Putamen (tissue), 1 donor: ENCODE results near the gene GET4.
"Not testable (repeated sequence)": the region's sequence is repeated elsewhere in the genome, so short reads cannot be mapped to it uniquely, and the experiment has no call there.

Experiments
- DNase-seq: peaks from one replicate; pipeline ENCODE4 v3.0.0-alpha.2; 2016; ENCODE audit warnings: low spot score

Gene GET4

DNA sequence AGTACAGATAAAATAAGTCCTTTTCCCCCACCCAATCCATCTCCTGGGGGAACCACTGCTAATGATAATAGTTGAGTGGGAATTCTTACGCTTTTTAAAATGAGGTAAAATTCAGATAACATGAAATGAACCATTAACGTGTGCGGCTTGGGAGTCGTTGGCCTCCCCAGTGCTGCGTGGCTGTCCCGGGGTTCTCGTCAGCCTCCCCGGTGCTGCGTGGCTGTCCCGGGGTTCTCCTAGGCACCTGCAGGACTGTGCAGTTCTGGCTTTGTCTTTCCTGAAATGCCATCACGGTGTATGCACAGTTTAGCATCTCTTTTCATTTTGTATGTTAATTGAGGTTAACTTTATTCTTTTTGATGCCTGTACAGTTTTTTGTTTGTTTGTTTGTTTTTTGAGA, 30.6 kb upstream of the GET4 start:
- no peak for DNase-seq

DNA sequence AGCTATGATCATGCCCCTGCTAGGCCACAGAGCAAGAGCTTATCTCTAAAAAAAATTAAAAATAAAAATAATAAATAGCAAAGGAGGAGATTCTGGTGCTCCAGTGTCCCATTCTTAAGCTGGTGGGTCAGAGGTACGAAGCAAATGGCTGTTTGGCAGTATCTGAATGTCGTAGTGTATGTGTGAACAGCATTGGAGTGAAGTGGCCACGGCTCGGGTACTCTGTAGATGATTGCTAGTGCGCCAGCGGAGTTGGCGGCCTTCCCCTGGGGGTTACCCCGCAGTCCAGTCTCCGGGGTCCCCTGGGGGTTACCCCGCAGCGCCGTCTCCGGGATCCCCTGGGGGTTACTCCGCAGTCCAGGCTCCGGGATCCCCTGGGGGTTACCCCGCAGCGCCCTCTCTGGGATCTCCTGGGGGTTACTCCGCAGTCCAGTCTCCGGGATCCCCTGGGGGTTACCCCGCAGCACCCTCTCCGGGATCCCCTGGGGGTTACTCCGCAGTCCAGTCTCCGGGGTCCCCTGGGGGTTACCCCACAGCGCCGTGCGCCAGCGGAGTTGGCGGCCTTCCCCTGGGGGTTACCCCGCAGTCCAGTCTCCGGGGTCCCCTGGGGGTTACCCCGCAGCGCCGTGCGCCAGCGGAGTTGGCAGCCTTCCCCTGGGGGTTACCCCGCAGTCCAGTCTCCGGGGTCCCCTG, 29.2 kb upstream of the GET4 start:
- DNase-seq: not testable (repeated sequence)

DNA sequence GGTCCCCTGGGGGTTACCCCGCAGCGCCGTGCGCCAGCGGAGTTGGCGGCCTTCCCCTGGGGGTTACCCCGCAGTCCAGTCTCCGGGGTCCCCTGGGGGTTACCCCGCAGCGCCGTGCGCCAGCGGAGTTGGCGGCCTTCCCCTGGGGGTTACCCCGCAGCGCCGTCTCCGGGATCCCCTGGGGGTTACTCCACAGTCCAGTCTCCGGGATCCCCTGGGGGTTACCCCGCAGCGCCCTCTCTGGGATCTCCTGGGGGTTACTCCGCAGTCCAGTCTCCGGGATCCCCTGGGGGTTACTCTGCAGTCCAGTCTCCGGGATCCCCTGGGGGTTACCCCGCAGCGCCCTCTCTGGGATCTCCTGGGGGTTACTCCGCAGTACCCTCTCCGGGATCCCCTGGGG, 28.6 kb upstream of the GET4 start:
- DNase-seq: not testable (repeated sequence)

DNA sequence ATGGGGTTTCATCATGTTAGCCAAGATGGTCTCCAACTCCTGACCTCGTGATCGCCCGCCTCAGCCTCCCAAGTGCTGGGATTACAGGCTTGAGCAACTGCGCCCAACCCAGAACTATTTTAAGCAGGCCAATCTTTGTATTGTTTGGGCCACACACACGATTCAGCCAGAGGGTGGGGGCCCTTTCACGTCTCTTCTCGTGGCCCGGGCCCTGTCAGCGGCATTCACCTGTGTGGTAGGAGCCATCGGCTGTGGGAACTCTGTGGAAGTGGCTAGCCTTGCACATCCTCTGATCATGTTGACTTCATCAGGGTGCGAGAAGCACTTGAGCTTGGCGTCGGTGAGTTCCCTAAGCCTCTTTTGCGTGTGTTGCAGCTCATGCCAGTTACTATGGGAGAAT, 27.2 kb upstream of the GET4 start:
- no peak for DNase-seq

DNA sequence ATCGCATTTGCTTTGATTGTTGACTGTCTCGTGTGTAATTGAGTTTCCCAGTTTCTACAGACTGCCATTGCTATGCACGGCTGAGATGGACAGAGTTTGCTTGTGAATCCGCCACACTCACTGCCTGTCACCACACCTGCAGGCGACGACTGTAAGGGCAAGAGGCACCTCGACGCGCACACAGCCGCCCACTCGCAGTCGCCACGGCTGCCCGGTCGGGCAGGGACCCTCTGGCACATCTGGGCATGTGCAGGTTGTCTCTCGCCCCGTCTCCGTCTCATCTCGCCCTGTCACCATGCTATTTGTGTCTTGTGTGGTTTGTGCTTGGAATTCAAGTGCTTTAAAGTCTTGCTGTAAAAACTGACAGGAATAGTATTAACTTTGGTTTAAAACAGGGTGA, 26.6 kb upstream of the GET4 start:
- DNase-seq: no peak

DNA sequence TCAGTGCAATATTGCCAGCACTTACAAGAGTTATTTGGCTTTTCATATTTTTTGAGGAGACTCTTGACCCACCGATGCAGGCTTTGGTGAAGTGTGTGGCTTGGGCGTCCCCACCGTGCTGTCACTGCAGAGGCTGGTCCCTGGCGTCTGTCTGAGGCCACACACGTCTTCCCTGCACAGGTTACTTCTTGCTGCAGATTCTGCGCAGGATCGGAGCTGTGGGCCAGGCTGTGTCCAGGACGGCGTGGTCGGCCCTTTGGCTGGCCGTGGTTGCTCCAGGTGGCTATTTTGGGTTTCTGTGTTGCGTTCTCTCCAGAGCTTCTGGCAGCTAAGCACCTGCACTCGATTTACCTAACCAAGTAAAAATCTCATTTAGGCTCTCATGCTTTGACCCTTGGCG, 25.1 kb upstream of the GET4 start:
- no peak for DNase-seq

DNA sequence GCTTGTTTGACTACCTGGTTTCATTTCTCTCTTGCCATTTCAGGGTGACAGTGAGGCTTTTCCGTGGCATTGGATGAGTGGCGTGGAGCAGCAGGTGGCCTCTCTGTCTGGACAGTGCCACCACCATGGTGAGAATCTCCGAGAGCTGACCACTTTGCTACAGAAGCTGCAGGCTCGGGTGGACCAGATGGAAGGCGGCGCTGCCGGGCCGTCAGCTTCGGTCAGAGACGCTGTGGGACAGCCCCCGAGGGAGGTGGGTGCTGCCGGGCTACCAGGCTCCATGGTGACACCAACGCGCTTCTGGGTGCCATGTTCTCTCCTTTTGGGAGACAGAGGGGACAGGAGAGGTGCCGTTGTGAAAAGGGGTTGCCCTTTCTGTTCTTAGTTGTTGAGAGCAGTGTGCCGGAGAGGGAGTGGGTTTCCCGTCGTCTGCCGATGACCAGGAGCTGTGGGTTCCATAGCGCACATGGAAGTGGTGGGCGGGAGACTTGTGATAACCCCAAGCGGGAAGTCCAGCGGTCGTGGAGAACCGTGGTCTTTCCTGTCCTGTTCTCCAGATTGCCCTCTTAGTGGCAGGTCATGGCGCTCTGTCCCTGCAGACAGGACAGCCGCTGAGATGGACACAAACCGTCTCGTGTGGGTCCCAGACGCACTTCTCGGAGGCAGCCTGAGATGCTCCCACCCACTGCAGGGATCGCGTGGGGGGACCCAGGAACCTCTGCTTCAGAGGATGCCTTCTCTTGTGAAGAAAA, 22.8 kb upstream of the GET4 start:
- no peak for DNase-seq

DNA sequence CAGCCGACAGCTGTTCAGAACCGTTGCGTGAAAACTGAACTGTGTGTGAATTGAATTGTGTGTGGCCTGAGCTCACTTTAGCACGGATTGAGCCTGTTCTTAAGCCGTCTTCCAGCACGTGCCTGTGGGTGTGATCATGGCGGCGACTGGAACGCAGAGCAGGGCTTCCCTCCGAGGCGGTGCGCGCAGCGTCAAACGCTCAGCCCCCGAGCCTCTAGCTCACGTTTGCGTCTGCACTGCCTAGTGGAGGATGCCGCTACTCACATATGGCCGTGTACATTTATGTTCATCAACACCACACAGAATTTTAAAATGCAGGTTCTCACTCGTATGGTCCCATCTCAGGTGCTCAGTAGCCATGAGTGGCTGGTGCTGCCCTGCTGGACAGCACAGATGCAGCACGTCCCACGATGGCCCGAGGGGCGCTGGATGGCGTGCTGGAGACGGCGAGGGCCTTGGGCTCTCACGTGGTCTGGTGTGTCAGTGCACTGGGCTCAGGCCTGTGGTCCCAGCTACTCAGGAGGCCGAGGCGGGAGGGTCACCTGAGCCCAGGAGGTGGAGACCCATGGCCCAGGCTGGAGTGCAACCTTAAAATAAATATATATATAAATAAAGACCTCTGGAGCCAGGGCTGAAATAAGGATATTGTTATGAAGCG, 22.1 kb upstream of the GET4 start:
- no peak for DNase-seq

DNA sequence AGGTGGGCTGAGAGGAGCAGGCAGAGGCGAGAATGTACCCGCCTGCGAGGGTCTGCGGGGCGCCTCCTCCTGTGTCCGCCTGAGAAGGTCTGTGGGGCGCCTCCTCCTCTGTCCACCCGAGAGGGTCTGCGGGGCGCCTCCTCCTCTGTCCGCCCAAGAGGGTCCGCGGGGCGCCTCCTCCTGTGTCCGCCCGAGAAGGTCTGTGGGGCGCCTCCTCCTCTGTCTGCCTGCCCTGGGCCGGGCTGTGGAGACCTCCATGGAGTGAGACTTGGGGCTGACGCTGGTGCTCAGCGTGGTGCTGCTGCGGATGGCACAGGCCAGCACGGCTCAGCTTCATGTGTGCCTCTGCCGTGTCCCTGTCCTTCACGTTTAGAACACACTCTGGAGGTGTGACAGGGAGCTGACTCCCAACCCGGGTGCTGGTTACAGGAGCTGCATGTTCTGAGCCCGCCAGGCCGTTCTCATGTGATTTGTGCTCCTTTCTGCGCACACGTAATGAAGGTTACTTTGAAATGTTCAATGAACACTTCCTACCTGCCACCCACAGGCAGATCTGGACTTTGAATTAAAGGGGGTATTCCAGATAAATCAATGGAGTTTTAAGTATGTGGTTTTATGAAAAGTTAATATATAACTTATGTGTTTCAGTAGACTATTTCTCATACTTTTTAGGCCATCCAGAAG, 20.5 kb upstream of the GET4 start:
- DNase-seq: no peak

DNA sequence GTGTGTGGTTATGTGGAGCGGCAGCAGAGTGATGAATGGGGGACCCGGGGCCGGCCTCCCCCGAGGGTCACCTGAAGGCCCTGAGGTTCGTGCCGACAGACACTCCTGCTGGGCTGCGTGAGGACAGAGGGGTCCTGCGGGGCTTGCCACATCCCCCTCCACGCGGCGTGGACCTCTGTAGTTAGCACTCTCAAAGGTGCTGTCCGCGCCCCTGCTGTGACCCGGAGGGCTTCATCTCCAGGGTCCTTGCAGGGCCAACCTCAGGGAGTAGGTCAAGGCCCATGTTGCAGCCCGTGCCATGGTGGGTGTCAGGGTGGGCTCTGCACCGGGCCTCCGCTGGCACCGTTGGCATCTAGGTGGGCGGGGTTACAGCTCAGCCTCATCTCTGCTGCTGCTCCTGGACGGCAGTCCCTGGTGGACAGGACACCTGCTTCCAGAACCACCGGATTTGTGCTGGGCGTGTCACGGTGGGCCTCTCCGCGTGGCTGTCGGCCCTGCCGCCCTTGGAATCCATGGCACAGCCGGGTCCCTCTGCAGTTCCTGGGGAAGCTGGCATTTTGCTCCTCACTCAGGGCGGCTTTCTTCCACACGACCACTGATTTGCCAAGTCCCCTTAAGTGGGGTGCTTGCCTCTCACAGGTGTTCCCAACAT, 19.8 kb upstream of the GET4 start:
- DNase-seq: no peak

DNA sequence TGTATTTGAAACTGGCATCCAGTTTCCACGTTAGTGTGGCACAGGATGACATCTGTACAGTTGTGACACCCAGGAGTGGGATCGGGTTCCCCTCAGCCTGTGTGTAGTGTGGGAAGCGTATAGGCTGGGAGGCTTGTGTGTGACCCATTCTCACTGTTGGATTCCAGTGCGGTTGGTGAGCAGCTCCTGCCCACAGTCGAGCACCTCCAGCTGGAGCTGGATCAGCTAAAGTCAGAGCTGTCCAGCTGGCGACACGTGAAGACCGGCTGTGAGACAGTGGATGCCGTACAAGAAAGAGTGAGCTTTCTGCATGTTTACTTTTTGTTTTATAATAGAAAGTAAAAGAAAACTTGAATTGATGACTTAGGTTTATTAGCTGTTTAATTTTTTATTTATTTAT, 18.7 kb upstream of the GET4 start:
- no peak for DNase-seq

DNA sequence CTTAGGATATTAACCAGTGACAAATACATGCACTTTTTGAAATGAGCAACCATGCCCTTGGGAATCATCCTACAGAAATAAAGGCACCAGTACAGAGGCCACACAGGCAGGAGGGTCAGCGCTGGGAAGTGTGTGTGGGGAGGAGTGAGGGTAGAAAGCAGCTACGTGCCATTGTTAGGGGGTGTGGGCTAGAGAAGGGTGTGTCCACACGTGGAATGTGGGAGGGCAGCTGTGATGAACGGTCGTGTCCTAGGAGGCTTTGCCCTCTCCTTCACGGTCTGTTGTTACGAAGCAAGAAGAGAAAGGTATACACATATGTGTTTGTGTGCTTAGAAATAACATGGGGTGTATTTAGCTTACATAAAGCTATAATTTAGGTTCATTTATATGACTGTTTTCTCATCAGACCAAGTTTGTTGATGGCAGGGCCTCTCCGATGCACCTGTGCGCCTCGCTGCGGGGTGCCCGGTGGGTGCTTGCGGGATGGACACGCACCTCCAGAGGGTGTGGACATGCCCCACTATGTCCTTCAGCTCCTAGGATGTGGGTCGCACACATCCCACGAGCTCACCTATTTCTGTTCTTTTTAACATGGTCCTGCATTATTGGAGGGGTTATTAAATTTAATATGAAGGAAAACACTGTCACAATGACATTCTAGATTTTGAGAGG, 16.9 kb upstream of the GET4 start:
- no peak for DNase-seq

DNA sequence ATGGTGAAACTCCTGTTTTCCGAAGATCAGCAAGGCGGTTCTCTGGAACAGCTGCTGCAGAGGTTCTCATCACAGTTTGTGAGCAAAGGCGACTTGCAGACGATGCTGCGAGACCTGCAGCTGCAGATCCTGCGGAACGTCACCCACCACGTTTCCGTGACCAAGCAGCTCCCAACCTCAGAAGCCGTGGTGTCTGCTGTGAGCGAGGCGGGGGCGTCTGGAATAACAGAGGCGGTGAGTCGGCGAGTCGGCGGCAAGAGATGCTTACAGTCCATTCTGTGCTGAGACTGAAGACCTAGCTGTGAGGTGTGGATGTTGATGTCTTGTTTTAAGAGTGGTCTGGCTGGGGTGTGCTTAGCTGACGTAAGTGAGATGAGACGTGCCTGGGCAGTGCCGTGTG, 16.2 kb upstream of the GET4 start:
- no peak for DNase-seq

DNA sequence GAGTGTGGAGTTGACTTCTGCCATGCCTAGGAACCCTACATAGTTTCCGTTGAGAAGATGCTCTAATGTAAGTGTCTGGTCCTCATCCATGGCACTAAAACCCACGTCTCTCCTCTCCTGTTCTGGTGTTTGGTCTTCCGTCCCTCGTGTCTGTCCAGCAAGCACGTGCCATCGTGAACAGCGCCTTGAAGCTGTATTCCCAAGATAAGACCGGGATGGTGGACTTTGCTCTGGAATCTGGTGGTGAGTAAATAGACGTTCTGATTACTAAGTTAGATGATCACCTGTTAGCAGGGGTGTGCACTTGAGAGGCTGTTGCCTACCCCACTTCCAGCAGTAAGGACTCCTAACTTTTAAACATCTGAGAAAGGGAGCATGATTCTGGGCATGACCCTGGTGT, 15.1 kb upstream of the GET4 start:
- DNase-seq: no peak

DNA sequence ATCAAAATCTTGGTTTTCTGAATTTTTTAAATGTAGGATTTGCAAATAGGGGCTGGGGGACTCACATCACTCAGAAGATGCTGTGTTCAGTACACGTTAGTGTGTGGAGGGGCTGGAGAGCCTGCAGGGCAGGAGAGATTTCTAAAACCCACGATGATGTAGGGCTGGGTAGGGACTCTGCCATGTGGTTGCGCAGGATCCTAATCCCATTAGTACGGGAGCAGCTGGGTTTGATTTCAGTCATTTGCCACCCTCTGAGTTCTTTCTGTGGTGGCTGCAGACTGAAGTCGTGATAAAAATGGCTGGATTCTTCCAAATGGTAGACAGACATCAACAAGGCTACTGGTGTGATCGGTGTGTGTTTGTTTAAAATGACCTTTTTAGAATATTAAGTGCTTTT, 14.2 kb upstream of the GET4 start:
- no peak for DNase-seq

DNA sequence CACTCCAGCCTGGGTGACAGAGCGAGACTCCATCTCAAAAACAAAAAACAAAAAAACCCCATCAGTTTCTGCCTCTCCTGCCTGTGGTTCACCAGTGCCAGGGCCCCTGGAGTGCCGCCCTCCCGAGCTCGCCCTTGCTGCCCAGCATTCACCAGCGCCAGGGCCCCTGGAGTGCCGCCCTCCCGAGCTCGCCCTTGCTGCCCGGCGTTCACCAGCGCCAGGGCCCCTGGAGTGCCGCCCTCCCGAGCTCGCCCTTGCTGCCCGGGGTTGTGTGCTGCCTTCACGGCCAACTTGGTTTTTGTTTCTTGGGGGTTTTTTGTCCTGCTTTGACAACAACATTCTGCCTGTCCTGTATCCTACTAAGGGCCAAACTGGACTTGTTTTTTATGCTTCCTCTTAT, 13.2 kb upstream of the GET4 start:
- DNase-seq: no peak

DNA sequence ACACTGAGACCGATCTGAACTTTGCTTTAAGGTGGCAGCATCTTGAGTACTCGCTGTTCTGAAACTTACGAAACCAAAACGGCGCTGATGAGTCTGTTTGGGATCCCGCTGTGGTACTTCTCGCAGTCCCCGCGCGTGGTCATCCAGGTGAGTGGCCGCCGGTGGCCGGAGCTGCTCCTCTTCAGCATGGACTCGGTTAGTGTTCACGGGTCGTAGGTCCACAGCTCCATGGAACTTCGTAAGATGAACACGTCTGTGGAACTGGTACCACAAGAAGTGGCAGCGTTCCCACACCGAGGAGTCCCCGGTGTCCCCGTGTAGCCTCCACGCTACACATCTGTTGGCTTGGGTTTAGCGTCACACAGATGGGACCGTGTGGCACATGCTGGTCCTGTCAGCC, 10.4 kb upstream of the GET4 start:
- DNase-seq: no peak

DNA sequence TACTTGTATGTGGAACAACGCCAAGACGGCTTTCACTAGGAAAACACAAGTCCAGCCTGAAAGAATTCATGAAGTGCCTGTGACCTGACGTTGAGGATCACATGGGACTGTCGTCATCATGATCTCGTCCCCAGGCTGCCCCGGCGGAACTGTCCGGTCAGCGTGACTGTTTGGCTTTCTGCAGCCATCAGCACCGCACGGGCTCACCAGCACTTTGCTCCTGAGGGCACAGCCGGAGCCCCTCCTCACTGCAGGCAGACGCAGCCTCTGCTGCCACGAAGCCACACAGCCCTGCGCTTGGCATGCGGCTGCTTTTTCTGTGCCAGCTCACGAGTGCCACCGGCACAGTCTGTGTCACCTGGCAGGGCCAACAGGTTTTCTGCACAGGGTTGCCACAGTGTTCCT, 9.4 kb upstream of the GET4 start:
- no peak for DNase-seq

DNA sequence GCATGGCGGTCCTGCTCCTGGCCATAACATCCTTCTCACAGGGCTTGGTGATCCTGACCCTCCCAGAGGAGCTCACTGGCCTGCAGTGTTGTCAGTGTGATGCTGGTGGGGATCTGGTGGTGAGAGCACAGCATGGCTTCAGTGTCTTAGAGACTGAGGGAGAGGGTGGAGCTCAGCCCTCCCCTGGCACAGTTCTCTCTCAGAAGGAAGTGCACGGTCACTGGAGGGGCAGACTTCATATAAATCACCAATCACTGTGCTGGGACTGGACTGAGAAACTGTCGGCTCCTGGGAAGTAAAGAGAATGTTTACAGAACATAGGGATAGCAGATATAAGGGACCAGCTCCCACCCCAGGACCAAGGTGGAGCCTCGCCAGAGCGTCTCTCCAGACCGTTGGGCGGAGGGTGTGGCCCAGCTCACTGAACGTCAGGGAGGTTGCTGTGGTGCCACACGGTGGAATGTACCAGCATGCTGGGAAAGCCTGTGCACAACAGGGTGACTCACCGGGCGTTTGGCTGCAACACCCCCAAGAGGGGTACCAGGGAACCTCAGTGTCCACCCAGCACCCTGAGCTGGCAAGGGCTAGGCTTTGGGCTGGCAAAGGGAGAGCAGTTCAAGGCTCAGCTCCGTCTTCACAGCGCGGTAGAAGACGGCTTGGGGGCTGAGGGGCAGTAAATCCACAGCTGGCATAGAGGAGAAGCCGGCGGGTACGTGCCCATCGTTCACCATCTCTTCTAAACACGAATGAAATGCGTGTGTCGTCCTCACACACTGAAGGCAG, 8.8 kb upstream of the GET4 start:
- DNase-seq: no peak

DNA sequence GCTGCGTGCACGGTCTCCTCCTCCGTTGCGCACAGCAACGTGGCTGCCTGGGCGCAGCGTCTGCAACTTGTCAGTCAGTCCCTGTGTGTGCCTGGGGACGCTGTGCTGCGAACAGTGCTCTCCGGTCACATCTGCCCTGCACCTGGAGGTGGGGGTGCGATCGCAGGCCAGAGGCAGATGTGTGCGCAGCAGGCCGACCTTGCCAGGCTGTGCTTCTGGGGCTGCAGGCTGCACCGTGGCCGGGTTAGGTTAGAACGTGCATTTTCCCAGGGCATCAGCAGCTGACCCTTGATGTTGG, 8.2 kb upstream of the GET4 start:
- no peak for DNase-seq

DNA sequence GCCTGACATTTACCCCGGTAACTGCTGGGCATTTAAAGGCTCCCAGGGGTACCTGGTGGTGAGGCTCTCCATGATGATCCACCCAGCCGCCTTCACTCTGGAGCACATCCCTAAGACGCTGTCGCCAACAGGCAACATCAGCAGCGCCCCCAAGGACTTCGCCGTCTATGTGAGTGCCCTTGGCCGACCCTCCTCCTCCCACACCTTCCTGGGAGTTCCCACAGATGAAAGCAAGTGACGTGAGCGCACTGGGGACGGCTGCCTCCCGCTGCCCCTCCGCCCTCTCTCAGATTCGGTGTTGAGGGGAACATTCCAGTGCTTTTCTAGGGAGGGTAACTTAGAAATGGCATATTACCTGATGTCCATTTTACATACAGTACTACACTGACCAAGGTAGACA, 7.0 kb upstream of the GET4 start:
- no peak for DNase-seq
